PFSK-1 (cell line): ENCODE measurements around the gene NDRG2.

Source experiments
- FOXP2 ChIP-seq: optimal IDR thresholded peaks from 2 replicates; pipeline ENCODE3; 2011; ENCODE audit warnings: borderline replicate concordance, control low read depth, inconsistent platforms; ENCODE audit not compliant: insufficient read depth; ENCODE audit errors: extremely low read length, extremely low read depth
- POLR2AphosphoS5 ChIP-seq: IDR thresholded peaks from 2 replicates; pipeline ENCODE4 v1.6.1; 2012; ENCODE audit warnings: low read depth, mild to moderate bottlenecking, control low read depth, low read length, moderate library complexity
- REST ChIP-seq, 2 experiments: IDR thresholded peaks; 2 replicates each; pipeline versions ENCODE4 v1.6.1 to v1.8.0; 2011 to 2012; ENCODE audit warnings: low read depth in 2 of 2, low read length in 2 of 2, control low read depth in 1 of 2, inconsistent platforms in 1 of 2, mild to moderate bottlenecking in 1 of 2, moderate library complexity in 1 of 2; ENCODE audit not compliant: insufficient read depth in 1 of 2
- SIN3A ChIP-seq: IDR thresholded peaks from 2 replicates; pipeline ENCODE4 v1.6.1; 2012; ENCODE audit warnings: mild to moderate bottlenecking, low read length, moderate library complexity, borderline replicate concordance; ENCODE audit not compliant: insufficient read depth
- TAF1 ChIP-seq: IDR thresholded peaks from 2 replicates; pipeline ENCODE4 v1.6.1; 2012; ENCODE audit warnings: low read length, control low read depth, borderline replicate concordance; ENCODE audit not compliant: insufficient read depth

NDRG2 gene

GRCh38 chr14:21049271-21049673 is 24.4 kb upstream of the NDRG2 start:
- TF ChIP-seq POLR2AphosphoS5: no peak
- TF ChIP-seq REST (IDR thresholded peaks at IDR 0.05; ENCODE audit: insufficient read depth in 1 of 2, low read depth in 2 of 2, low read length in 2 of 2): no peak
- TF ChIP-seq SIN3A: no peak
- TF ChIP-seq TAF1: no peak
- no peak for TF ChIP-seq FOXP2

- no peak for TF ChIP-seq REST (IDR thresholded peaks at IDR 0.05; ENCODE audit: insufficient read depth in 1 of 2, low read depth in 2 of 2, low read length in 2 of 2)
- TF ChIP-seq POLR2AphosphoS5: no peak
Observed at GRCh38 chr14:21048638-21049037, 23.8 kb upstream of the NDRG2 start.

- TF ChIP-seq REST (IDR thresholded peaks at IDR 0.05; ENCODE audit: insufficient read depth in 1 of 2, low read depth in 2 of 2, low read length in 2 of 2): no peak
- no peak for TF ChIP-seq POLR2AphosphoS5
- TF ChIP-seq TAF1: no peak
- no peak for TF ChIP-seq SIN3A
- no peak for TF ChIP-seq FOXP2
Observed at GRCh38 chr14:21047378-21047781, 22.5 kb upstream of the NDRG2 start.

GRCh38 chr14:21043974-21044618 is 19.2 kb upstream of the NDRG2 start:
- peak in 1 of 2 experiments; percentile 35; a peak in 1 of 4 replicates for TF ChIP-seq REST (IDR thresholded peaks at IDR 0.05; ENCODE audit: insufficient read depth in 1 of 2, low read depth in 2 of 2, low read length in 2 of 2)
- no peak for TF ChIP-seq SIN3A
- no peak for TF ChIP-seq TAF1
- TF ChIP-seq FOXP2: no peak
- no peak for TF ChIP-seq POLR2AphosphoS5

- TF ChIP-seq SIN3A (no peak), POLR2AphosphoS5 (no peak), TAF1 (no peak)
Observed at GRCh38 chr14:21043387-21043973, 18.6 kb upstream of the NDRG2 start.
